Panc1 (cell line): Measurements from ENCODE around the gene PLAC8.

Source experiments
- CTCF ChIP-seq: fragments of 450-650 bp; IDR thresholded peaks from 2 replicates; pipeline ENCODE4 v1.5.1; 2017; ENCODE audit warnings: mild to moderate bottlenecking
- POLR2AphosphoS5 ChIP-seq: IDR thresholded peaks from 2 replicates; pipeline ENCODE4 v1.6.1; 2012; ENCODE audit warnings: mild to moderate bottlenecking, low read depth, low read length, moderate library complexity
- REST ChIP-seq, 2 experiments: IDR thresholded peaks; 2 replicates each; pipeline ENCODE4 v1.6.1; 2011 to 2012; ENCODE audit warnings: low read depth in 2 of 2, control low read depth in 1 of 2, low read length in 1 of 2, mild to moderate bottlenecking in 1 of 2, moderate library complexity in 1 of 2; ENCODE audit not compliant: insufficient read depth in 1 of 2
- TCF7L2 ChIP-seq: IDR thresholded peaks from 2 replicates; pipeline ENCODE4 v1.6.1; 2011; ENCODE audit warnings: mild to moderate bottlenecking, low read depth, low read length, inconsistent platforms

- no peak for TF ChIP-seq CTCF
- no peak for TF ChIP-seq REST (IDR thresholded peaks at IDR 0.05; ENCODE audit: insufficient read depth in 1 of 2, low read depth in 2 of 2, low read length in 1 of 2)
- no peak for TF ChIP-seq TCF7L2
- TF ChIP-seq POLR2AphosphoS5 = no peak
Measured at GRCh38 chr4:83146841-83147240, 32.3 kb upstream of the PLAC8 start.
